Neuronal stem cell (in vitro differentiated cells): ENCODE results near the gene LRP1.

ENCODE experiments used
- DNase-seq: peaks from one replicate; pipeline ENCODE4 v3.0.0-alpha.2; 2013; ENCODE audit warnings: low spot score
- H2AFZ ChIP-seq: one replicate; pipeline ENCODE4 v1.6.1; 2013; ENCODE audit warnings: mild to moderate bottlenecking, low read length, inconsistent platforms
- H2AK5ac ChIP-seq: 2 replicates; pipeline ENCODE4 v1.6.1; 2013; ENCODE audit warnings: low read depth, mild to moderate bottlenecking, inconsistent platforms, low read length, moderate library complexity, mixed read lengths
- H2BK120ac ChIP-seq: 2 replicates; pipeline ENCODE4 v1.6.1; 2013; ENCODE audit warnings: low read depth, mild to moderate bottlenecking, inconsistent platforms, low read length, moderate library complexity, mixed read lengths
- H2BK12ac ChIP-seq: one replicate; pipeline ENCODE4 v1.6.1; 2013; ENCODE audit warnings: low read length, inconsistent platforms
- H2BK15ac ChIP-seq: 2 replicates; pipeline ENCODE4 v1.6.1; 2013; ENCODE audit warnings: mild to moderate bottlenecking, low read length, inconsistent platforms, mixed read lengths
- H2BK5ac ChIP-seq: one replicate; pipeline ENCODE4 v1.6.1; 2013; ENCODE audit warnings: inconsistent platforms, mild to moderate bottlenecking, low read length, moderate library complexity
- H3K14ac ChIP-seq: one replicate; pipeline ENCODE4 v1.6.1; 2013; ENCODE audit warnings: low read length, inconsistent platforms
- H3K18ac ChIP-seq: 2 replicates; pipeline ENCODE4 v1.6.1; 2013; ENCODE audit warnings: low read length, inconsistent platforms
- H3K23ac ChIP-seq: 2 replicates; pipeline ENCODE4 v1.6.1; 2013; ENCODE audit warnings: low read depth, mild to moderate bottlenecking, mixed read lengths, low read length, inconsistent platforms; ENCODE audit not compliant: poor library complexity
- H3K27ac ChIP-seq: replicated peaks from 3 replicates; pipeline ENCODE4 v1.5.1; 2013; ENCODE audit warnings: low read length, inconsistent platforms
- H3K27me3 ChIP-seq, 3 experiments: 2 replicates each; pipeline ENCODE4 v1.6.1; 2013; ENCODE audit warnings: low read length in 3 of 3, mild to moderate bottlenecking in 2 of 3, inconsistent platforms in 1 of 3, low read depth in 1 of 3, mixed read lengths in 1 of 3, moderate library complexity in 1 of 3; ENCODE audit not compliant: control insufficient read depth in 3 of 3, insufficient read depth in 3 of 3
- H3K36me3 ChIP-seq, 2 donors: replicated peaks in 1 of 2; 2 replicates each; pipeline ENCODE4 v1.6.1; 2013; ENCODE audit warnings: low read length in 2 of 2; ENCODE audit not compliant: control insufficient read depth in 2 of 2, insufficient read depth in 2 of 2
- H3K4ac ChIP-seq: 2 replicates; pipeline ENCODE4 v1.6.1; 2013; ENCODE audit warnings: inconsistent platforms, mild to moderate bottlenecking, low read length, moderate library complexity
- H3K4me1 ChIP-seq, 2 donors: 1 replicate in 1 of 2; 2 replicates in 1 of 2; pipeline ENCODE4 v1.6.1; 2013; ENCODE audit warnings: low read length in 2 of 2, low read depth in 1 of 2; ENCODE audit not compliant: control insufficient read depth in 2 of 2, insufficient read depth in 1 of 2
- H3K4me2 ChIP-seq: one replicate; pipeline ENCODE4 v1.6.1; 2013; ENCODE audit warnings: mild to moderate bottlenecking, low read length, inconsistent platforms; ENCODE audit not compliant: insufficient read depth, poor library complexity, severe bottlenecking
- H3K4me3 ChIP-seq, 2 donors: 2 replicates each; pipeline ENCODE4 v1.5.1; 2013; ENCODE audit warnings: low read length in 2 of 2, mild to moderate bottlenecking in 2 of 2, inconsistent platforms in 1 of 2, moderate library complexity in 1 of 2
- H3K79me1 ChIP-seq: one replicate; pipeline ENCODE4 v1.6.1; 2013; ENCODE audit warnings: low read depth, mild to moderate bottlenecking, inconsistent platforms, low read length, moderate library complexity
- H3K9ac ChIP-seq: one replicate; pipeline ENCODE4 v1.6.1; 2013; ENCODE audit warnings: mild to moderate bottlenecking, low read depth, low read length, inconsistent platforms; ENCODE audit not compliant: poor library complexity
- H3K9me3 ChIP-seq, 2 donors: replicated peaks in 1 of 2; 2 replicates each; pipeline versions ENCODE3 to v1.6.1; 2013; ENCODE audit warnings: low read length in 2 of 2, mild to moderate bottlenecking in 2 of 2, inconsistent platforms in 1 of 2, low read depth in 1 of 2, mixed read lengths in 1 of 2, moderate library complexity in 1 of 2; ENCODE audit not compliant: control insufficient read depth in 2 of 2, insufficient read depth in 1 of 2
- H4K8ac ChIP-seq: one replicate; pipeline ENCODE4 v1.6.1; 2013; ENCODE audit warnings: low read depth, mild to moderate bottlenecking, inconsistent platforms, low read length, moderate library complexity
- H4K91ac ChIP-seq: one replicate; pipeline ENCODE4 v1.6.1; 2013; ENCODE audit warnings: low read length, low read depth, mild to moderate bottlenecking, inconsistent platforms; ENCODE audit not compliant: poor library complexity
- WGBS, 2 donors: extraction: QIAGEN DNeasy Blood & Tissue Kit; methylation state at CpG; one replicate each; pipeline ENCODE4 v1.1.7; 2013; ENCODE audit warnings: missing lambda C conversion rate in 2 of 2, mixed read lengths in 1 of 2; ENCODE audit not compliant: insufficient read length in 2 of 2, insufficient replicate concordance in 1 of 2; ENCODE audit errors: extremely low coverage in 2 of 2; 5-methylcytosine and 5-hydroxymethylcytosine counted together

The LRP1 gene

DNA sequence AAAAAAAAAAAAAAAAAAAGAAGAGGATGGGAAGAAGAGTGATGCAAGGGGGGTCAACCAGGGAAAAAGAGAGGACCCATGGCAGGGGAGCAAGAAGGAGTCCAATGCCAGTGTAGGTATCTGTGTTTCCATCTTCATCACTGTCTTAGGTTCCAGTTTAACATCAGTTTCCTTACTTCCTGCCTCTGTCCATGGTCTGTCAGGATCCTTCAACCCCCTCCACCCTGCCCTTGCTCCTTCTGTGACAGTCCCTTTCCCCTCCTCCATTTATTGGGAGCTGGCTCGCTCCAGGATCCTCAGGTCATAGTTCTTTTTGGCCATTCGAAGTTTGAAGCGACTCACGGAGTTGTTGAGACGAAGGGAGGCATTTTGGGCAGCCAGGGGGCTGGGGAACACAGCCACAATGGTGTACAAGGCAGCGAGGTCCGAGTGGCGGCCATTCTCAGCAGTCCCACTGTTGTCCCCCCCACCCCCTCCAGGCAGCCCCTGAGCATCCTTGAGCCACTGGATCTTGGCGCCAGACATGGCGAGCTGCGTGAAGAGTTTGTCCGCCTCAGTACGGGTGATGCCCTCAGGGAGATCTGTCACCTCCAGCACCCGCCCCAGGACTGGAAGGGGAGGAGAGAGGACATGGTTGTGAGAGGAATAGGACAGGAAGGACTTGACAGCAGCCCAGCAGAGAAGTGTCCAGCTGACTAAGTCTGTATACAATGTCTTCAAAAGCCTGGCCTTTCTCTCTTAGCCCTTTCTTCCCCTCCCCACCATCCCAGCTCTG, 126.4 kb downstream of the LRP1 start:
- peaks cover 0 to 4% of the 10 kb centered on the region in 2 donors for H3K4me1 ChIP-seq
- DNase-seq: no peak
- H2BK120ac ChIP-seq: no peak overlapping the region
- no peak overlapping the region for H3K9ac ChIP-seq
- peaks cover 16 to 56% of the 10 kb centered on the region in 2 donors for H3K36me3 ChIP-seq
- no peak overlapping the region for H2AFZ ChIP-seq
- H3K4me2 ChIP-seq: no peak overlapping the region
- no peaks in the 10 kb centered on the region for H3K27me3 ChIP-seq
- no peak overlapping the region for H3K18ac ChIP-seq
- no CpG with 5 or more reads among the region's 14 CpGs for WGBS, 2 donors
- H3K79me1 ChIP-seq: no peaks in the 10 kb centered on the region
- H2BK5ac ChIP-seq: no peak overlapping the region
- H3K23ac ChIP-seq: no peak overlapping the region
- no peak overlapping the region for H3K4ac ChIP-seq
- no peak overlapping the region for H4K91ac ChIP-seq
- H3K4me3 ChIP-seq: no peak overlapping the region
- no peaks in the 10 kb centered on the region for H3K9me3 ChIP-seq
- H3K27ac ChIP-seq: no peak overlapping the region
- H3K14ac ChIP-seq: no peak overlapping the region
- H4K8ac ChIP-seq: no peak overlapping the region
- H2BK12ac ChIP-seq: no peak overlapping the region
- H2BK15ac ChIP-seq: no peak overlapping the region
- H2AK5ac ChIP-seq: no peak overlapping the region

DNA sequence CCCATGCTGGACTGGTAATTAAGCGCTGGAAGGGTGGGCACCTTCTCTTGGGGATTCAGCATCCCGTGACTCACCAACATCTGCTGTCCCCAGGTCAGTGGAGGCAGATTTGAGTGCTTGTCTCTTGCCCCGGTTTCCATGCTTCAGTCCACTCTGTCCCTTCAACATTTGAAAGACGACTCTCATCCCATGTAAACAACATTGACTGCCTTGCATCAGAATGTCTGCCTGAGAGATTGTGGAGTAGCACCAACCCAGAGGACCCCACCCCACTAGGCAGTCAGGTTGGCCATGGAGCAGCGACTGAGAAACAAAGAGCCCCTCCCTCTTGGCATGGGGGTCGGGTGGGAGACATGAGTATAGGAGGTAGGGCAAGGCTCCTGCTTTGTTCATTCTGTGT, 127.6 kb downstream of the LRP1 start:
- H3K18ac ChIP-seq: no peak overlapping the region
- no peak overlapping the region for H3K4me3 ChIP-seq
- H2BK120ac ChIP-seq: no peak overlapping the region
- H3K79me1 ChIP-seq: no peaks in the 10 kb centered on the region
- peaks cover 0 to 7% of the 10 kb centered on the region in 2 donors for H3K4me1 ChIP-seq
- no peak overlapping the region for H2BK12ac ChIP-seq
- WGBS, 2 donors: no CpG with 5 or more reads among the region's 6 CpGs
- no peak overlapping the region for H3K9ac ChIP-seq
- H4K91ac ChIP-seq: no peak overlapping the region
- H2BK5ac ChIP-seq: no peak overlapping the region
- no peak overlapping the region for H3K4me2 ChIP-seq
- no peak overlapping the region for H4K8ac ChIP-seq
- H2AK5ac ChIP-seq: no peak overlapping the region
- no peak overlapping the region for H2AFZ ChIP-seq
- DNase-seq: no peak
- no peak overlapping the region for H2BK15ac ChIP-seq
- H3K23ac ChIP-seq: no peak overlapping the region
- H3K4ac ChIP-seq: no peak overlapping the region
- peaks cover 16 to 67% of the 10 kb centered on the region in 2 donors for H3K36me3 ChIP-seq
- H3K14ac ChIP-seq: no peak overlapping the region
- H3K27me3 ChIP-seq: no peaks in the 10 kb centered on the region
- H3K9me3 ChIP-seq: no peaks in the 10 kb centered on the region
- H3K27ac ChIP-seq: no peak overlapping the region

DNA sequence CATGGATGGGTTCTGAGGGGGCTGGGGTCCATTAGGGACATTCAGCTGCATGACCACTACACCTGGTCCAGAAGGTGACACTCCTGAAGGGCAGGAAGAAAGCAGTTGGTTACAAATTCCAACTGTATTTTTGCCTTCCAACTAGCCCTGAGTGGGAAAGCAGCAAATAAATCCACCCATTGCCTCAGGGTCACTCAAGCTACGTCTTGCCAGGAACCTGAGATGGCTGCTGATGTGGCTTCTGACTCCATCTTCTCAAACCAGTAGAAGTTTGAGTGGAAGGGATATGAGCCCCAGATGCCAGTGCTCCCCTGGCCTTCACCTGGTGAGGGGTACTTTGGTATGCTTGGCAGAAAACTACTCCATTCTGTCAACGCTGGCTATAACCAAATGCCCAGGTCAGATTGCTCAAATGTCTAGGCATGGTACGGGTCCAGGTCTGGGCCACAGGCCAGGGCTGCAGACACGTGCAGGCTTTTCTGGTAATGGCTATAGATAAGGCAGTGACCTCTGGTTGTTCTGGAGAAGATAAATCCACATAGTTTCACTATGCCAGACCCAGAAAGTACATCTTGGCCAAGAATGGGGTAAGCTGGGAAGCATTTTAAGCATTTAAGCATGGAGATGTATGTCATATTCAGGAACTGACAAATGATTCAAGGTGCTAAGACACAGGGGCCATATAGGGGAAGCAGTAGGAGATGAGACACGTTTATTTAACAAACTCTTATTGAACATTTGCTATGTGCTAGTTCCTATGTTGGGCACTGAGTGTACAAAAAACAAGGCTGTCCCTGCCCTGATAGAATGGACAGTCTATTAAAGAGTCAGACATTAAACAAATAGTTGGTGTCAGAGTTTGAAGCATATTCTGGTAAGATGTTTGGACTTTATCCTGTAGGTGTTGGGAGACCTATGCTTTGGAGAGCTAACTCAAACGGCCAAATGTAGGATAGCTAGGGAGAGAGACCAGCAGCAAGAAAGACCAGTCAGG, 131.0 kb downstream of the LRP1 start:
- H3K4me2 ChIP-seq: no peak overlapping the region
- no peaks in the 10 kb centered on the region for H3K27me3 ChIP-seq
- H4K8ac ChIP-seq: no peak overlapping the region
- no peak overlapping the region for H2BK120ac ChIP-seq
- no peak overlapping the region for H2BK5ac ChIP-seq
- no CpG with 5 or more reads among the region's 6 CpGs for WGBS, 2 donors
- peaks cover 18 to 81% of the 10 kb centered on the region in 2 donors for H3K36me3 ChIP-seq
- H2AFZ ChIP-seq: no peak overlapping the region
- no peak overlapping the region for H3K9ac ChIP-seq
- no peak overlapping the region for H3K23ac ChIP-seq
- H3K27ac ChIP-seq: no peak overlapping the region
- H2BK12ac ChIP-seq: no peak overlapping the region
- H3K18ac ChIP-seq: no peak overlapping the region
- no peak overlapping the region for H2AK5ac ChIP-seq
- no peak overlapping the region for H3K14ac ChIP-seq
- peaks cover 7 to 10% of the 10 kb centered on the region in 2 donors for H3K4me1 ChIP-seq
- H3K4me3 ChIP-seq: no peak overlapping the region
- H3K79me1 ChIP-seq: no peaks in the 10 kb centered on the region
- no peak overlapping the region for H4K91ac ChIP-seq
- no peak overlapping the region for H3K4ac ChIP-seq
- no peak overlapping the region for H2BK15ac ChIP-seq
- no peaks in the 10 kb centered on the region for H3K9me3 ChIP-seq
- DNase-seq: no peak

DNA sequence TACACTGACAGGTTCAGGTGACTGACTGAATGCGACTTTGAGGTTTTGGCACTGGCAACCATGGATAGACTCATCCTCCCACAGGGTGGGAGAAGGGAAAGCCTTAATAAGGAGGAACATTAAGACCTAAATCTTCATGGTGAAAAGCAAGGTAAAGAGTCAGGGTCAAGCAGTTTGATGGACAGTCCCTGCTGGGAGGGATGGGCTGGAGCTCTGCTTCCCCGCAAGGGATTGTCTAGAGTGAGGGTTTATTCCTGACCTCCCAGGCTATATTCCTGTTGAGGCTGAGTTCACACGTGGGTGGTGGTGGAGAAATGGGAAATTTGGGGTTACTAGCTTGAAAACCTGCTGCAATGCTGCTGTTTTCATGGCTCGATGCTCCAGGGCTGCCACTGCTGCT, 132.1 kb downstream of the LRP1 start:
- Histone ChIP-seq H2AK5ac (no peak overlapping the region), H2BK120ac (no peak overlapping the region), H3K23ac (no peak overlapping the region), H3K9me3 (no peaks in the 10 kb centered on the region), H3K27me3 (no peaks in the 10 kb centered on the region), H3K4me1 (peaks cover 7 to 10% of the 10 kb centered on the region in 2 donors), H4K8ac (no peak overlapping the region), H2BK15ac (no peak overlapping the region), H3K4ac (no peak overlapping the region), H2BK5ac (no peak overlapping the region), H3K9ac (no peak overlapping the region), H3K27ac (no peak overlapping the region), H3K18ac (no peak overlapping the region), H3K14ac (no peak overlapping the region), H3K79me1 (no peaks in the 10 kb centered on the region), H3K4me3 (no peak overlapping the region), H3K4me2 (no peak overlapping the region), H2BK12ac (no peak overlapping the region), H3K36me3 (peaks cover 14 to 79% of the 10 kb centered on the region in 2 donors), H4K91ac (no peak overlapping the region), H2AFZ (no peak overlapping the region)
- WGBS, 2 donors: no CpG with 5 or more reads among the region's 4 CpGs
- no peak for DNase-seq
